VCaP (cell line): ENCODE data around the gene NMNAT3.

Experiments
- H3K27ac ChIP-seq: fragments of 450-650 bp; 2 replicates; pipeline ENCODE4 v1.5.1; 2017
- CTCF ChIP-seq: fragments of 450-650 bp; conservative IDR thresholded peaks from 2 replicates; pipeline ENCODE4 v1.5.1; 2017; ENCODE audit warnings: mild to moderate bottlenecking, moderate library complexity

NMNAT3 gene

GRCh38 chr3:139675327-139675726 is 2.4 kb downstream of the NMNAT3 start:
- no peak overlapping the region for H3K27ac ChIP-seq
- no peak for TF ChIP-seq CTCF

GRCh38 chr3:139674571-139675260 is 3.1 kb downstream of the NMNAT3 start:
- H3K27ac ChIP-seq: no peak overlapping the region
- no peak for TF ChIP-seq CTCF

GRCh38 chr3:139672884-139673283 is 4.9 kb downstream of the NMNAT3 start:
- TF ChIP-seq CTCF: no peak
- H3K27ac ChIP-seq: no peak overlapping the region

GRCh38 chr3:139671863-139672646 is 5.7 kb downstream of the NMNAT3 start:
- H3K27ac ChIP-seq: no peak overlapping the region
- TF ChIP-seq CTCF: no peak

- TF ChIP-seq CTCF: no peak
- H3K27ac ChIP-seq: no peak overlapping the region
These were observed 6.7 kb downstream of the NMNAT3 start for GRCh38 chr3:139671107-139671506.

- H3K27ac ChIP-seq: no peak overlapping the region
- no peak for TF ChIP-seq CTCF
These were observed 7.6 kb downstream of the NMNAT3 start for GRCh38 chr3:139670196-139670595.

- H3K27ac ChIP-seq: no peak overlapping the region
These were observed 9.4 kb downstream of the NMNAT3 start for GRCh38 chr3:139668332-139668731.

More at GRCh38 chr3:139668332-139668731, 9.4 kb downstream of the NMNAT3 start:
- TF ChIP-seq CTCF: no peak
